Measurements from ENCODE around the gene GPR25. TPM values are rescaled to one million over a fixed set of nuclear protein-coding genes. Genes with fewer than 3 reads are reported as not detected.
"Not testable (repeated sequence)": the region's sequence is repeated elsewhere in the genome, so short reads cannot be mapped to it uniquely, and the experiment has no call there.

The GPR25 gene
- total RNA-seq, 1 experiment from 2014 or later = not detected

- Histone ChIP-seq H3K9me3 (replicated peaks) (no peaks in the 10 kb centered on the region), H3K27me3 (replicated peaks) (no peaks in the 10 kb centered on the region), H3K4me1 (replicated peaks) (peaks cover 31% of the 10 kb centered on the region), H3K27ac (no peak overlapping the region), H3K36me3 (no peaks in the 10 kb centered on the region), H3K4me3 (no peak overlapping the region)
- peak in 1 of 2 experiments; percentile 46 for DNase-seq (ENCODE audit: low read depth in 1 of 2, low spot score in 2 of 2)
Measured at GRCh38 chr1:200905411-200906052, 32.8 kb downstream of the GPR25 start.

GRCh38 chr1:200906491-200906890 is 33.7 kb downstream of the GPR25 start:
- no peak for DNase-seq (ENCODE audit: low read depth in 1 of 2, low spot score in 2 of 2)
- Histone ChIP-seq H3K27me3 (replicated peaks) (no peaks in the 10 kb centered on the region), H3K9me3 (replicated peaks) (no peaks in the 10 kb centered on the region), H3K36me3 (no peaks in the 10 kb centered on the region), H3K4me3 (no peak overlapping the region), H3K27ac (no peak overlapping the region), H3K4me1 (replicated peaks) (peaks cover 31% of the 10 kb centered on the region)

GRCh38 chr1:200907611-200908097 is 34.9 kb downstream of the GPR25 start:
- H3K4me1 ChIP-seq (replicated peaks) = peaks cover 20% of the 10 kb centered on the region
- H3K27ac ChIP-seq = no peak overlapping the region
- no peaks in the 10 kb centered on the region for H3K9me3 ChIP-seq (replicated peaks)
- DNase-seq (ENCODE audit: low read depth in 1 of 2, low spot score in 2 of 2) = no peak
- H3K27me3 ChIP-seq (replicated peaks) = no peaks in the 10 kb centered on the region
- no peaks in the 10 kb centered on the region for H3K36me3 ChIP-seq
- no peak overlapping the region for H3K4me3 ChIP-seq

GRCh38 chr1:200908191-200908868 is 35.5 kb downstream of the GPR25 start:
- H3K4me3 ChIP-seq = no peak overlapping the region
- no peak for DNase-seq (ENCODE audit: low read depth in 1 of 2, low spot score in 2 of 2)
- no peaks in the 10 kb centered on the region for H3K9me3 ChIP-seq (replicated peaks)
- H3K27me3 ChIP-seq (replicated peaks) = no peaks in the 10 kb centered on the region
- no peak overlapping the region for H3K27ac ChIP-seq
- H3K4me1 ChIP-seq (replicated peaks) = peaks cover 20% of the 10 kb centered on the region
- no peaks in the 10 kb centered on the region for H3K36me3 ChIP-seq

GRCh38 chr1:200909071-200909470 is 36.3 kb downstream of the GPR25 start:
- no peak overlapping the region for H3K27ac ChIP-seq

GRCh38 chr1:200909757-200910239 is 37.0 kb downstream of the GPR25 start:
- Histone ChIP-seq H3K4me1 (replicated peaks) (peaks cover 20% of the 10 kb centered on the region), H3K27ac (no peak overlapping the region), H3K27me3 (replicated peaks) (no peaks in the 10 kb centered on the region), H3K4me3 (no peak overlapping the region), H3K36me3 (no peaks in the 10 kb centered on the region), H3K9me3 (replicated peaks) (no peaks in the 10 kb centered on the region)
- no peak for DNase-seq (ENCODE audit: low read depth in 1 of 2, low spot score in 2 of 2)

More at GRCh38 chr1:200909071-200909470, 36.3 kb downstream of the GPR25 start:
- Histone ChIP-seq H3K36me3 (no peaks in the 10 kb centered on the region), H3K9me3 (replicated peaks) (no peaks in the 10 kb centered on the region), H3K4me1 (replicated peaks) (peaks cover 20% of the 10 kb centered on the region), H3K4me3 (no peak overlapping the region), H3K27me3 (replicated peaks) (no peaks in the 10 kb centered on the region)
- DNase-seq (ENCODE audit: low read depth in 1 of 2, low spot score in 2 of 2) = no peak

- no peak for DNase-seq (ENCODE audit: low read depth in 1 of 2, low spot score in 2 of 2)
- H3K4me3 ChIP-seq = no peak overlapping the region
- H3K27me3 ChIP-seq (replicated peaks) = no peaks in the 10 kb centered on the region
- 0 out of 2 replicates have a peak, but pooled peaks cover 6% of the 10 kb centered on the region for H3K4me1 ChIP-seq (replicated peaks)
- H3K27ac ChIP-seq = no peak overlapping the region
- no peaks in the 10 kb centered on the region for H3K36me3 ChIP-seq
- H3K9me3 ChIP-seq (replicated peaks) = no peaks in the 10 kb centered on the region
Measured at GRCh38 chr1:200911361-200911760, 38.6 kb downstream of the GPR25 start.

DNA sequence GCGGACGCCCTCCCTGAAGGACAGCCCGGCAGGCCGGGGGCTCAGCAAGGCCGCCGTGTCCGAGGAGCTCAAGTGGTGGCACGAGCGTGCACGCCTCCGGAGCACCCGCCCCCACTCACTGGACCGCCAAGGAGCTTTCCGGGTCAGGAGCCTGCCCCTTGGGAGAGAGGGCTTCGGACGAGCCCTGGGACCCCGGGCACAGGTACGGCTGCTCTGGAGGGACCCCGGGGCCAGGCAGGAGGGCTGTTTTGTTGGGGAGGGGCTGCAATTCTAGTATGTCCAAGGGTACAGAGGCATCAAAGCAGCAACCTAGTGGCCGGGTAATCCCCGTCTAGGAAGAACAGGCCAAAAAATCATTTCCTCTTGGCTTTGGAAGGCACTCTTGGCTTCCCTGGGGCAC is 39.2 kb downstream of the GPR25 start:
- H3K36me3 ChIP-seq; H3K4me1 ChIP-seq (replicated peaks); H3K27ac ChIP-seq; H3K27me3 ChIP-seq (replicated peaks); H3K9me3 ChIP-seq (replicated peaks); H3K4me3 ChIP-seq; DNase-seq (ENCODE audit: low read depth in 1 of 2, low spot score in 2 of 2): not testable (repeated sequence)

- H3K36me3 ChIP-seq = no peaks in the 10 kb centered on the region
- H3K9me3 ChIP-seq (replicated peaks) = no peaks in the 10 kb centered on the region
- no peak for DNase-seq (ENCODE audit: low read depth in 1 of 2, low spot score in 2 of 2)
- H3K4me1 ChIP-seq (replicated peaks) = no peaks in the 10 kb centered on the region
- H3K27ac ChIP-seq = no peak overlapping the region
- H3K4me3 ChIP-seq = no peak overlapping the region
- H3K27me3 ChIP-seq (replicated peaks) = no peaks in the 10 kb centered on the region
Measured at GRCh38 chr1:200912737-200913407, 40.1 kb downstream of the GPR25 start.

GRCh38 chr1:200916152-200916551 is 43.4 kb downstream of the GPR25 start:
- Histone ChIP-seq H3K9me3 (replicated peaks) (no peaks in the 10 kb centered on the region), H3K4me3 (no peak overlapping the region), H3K27ac (no peak overlapping the region), H3K4me1 (replicated peaks) (no peaks in the 10 kb centered on the region), H3K36me3 (no peaks in the 10 kb centered on the region), H3K27me3 (replicated peaks) (no peaks in the 10 kb centered on the region)
- DNase-seq (ENCODE audit: low read depth in 1 of 2, low spot score in 2 of 2) = no peak

DNA sequence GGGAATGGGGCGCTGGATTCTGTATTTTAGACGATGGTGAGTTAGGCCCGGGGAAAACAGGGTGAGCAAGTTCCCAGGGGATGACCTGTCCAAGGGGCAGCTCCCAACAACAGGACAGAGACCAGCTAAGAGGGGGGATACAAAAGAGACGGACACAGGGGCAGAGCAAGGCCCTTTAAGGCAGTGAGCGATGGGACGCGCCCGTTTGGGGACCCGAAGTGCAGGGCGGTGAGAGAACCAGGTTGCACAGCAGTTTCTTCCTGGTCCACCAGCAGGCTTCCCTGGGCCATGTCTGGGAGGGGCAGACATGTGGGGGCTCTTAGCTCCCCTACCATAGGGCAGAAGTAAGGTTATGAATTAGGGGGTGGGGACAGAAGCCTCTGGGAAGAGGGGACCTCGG is 43.9 kb downstream of the GPR25 start:
- no peaks in the 10 kb centered on the region for H3K36me3 ChIP-seq
- no peaks in the 10 kb centered on the region for H3K9me3 ChIP-seq (replicated peaks)
- DNase-seq (ENCODE audit: low read depth in 1 of 2, low spot score in 2 of 2) = no peak
- H3K27me3 ChIP-seq (replicated peaks) = no peaks in the 10 kb centered on the region
- H3K27ac ChIP-seq = no peak overlapping the region
- no peaks in the 10 kb centered on the region for H3K4me1 ChIP-seq (replicated peaks)
- no peak overlapping the region for H3K4me3 ChIP-seq

- Histone ChIP-seq H3K27me3 (replicated peaks) (no peaks in the 10 kb centered on the region), H3K9me3 (replicated peaks) (no peaks in the 10 kb centered on the region), H3K27ac (no peak overlapping the region), H3K4me1 (replicated peaks) (no peaks in the 10 kb centered on the region), H3K36me3 (no peaks in the 10 kb centered on the region), H3K4me3 (no peak overlapping the region)
- DNase-seq (ENCODE audit: low read depth in 1 of 2, low spot score in 2 of 2) = no peak
Measured at GRCh38 chr1:200917291-200917817, 44.6 kb downstream of the GPR25 start.

DNA sequence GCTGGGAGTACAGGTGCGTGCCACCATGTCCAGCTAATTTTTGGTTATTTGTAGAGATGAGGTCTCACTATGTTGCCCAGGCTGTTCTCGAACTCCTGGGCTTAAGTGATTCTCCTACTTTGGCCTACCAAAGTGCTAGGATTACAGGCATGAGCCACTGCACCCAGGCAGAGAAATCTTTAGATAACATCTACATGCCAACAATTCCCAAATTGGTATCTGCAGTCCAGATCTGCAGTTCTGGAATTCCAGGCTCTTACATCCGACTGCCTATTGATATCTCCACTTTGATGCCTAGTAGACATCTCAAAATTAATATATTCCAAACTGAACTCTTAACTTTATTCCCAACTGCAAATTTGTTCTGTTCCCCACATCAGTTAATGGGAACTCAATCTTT is 45.2 kb downstream of the GPR25 start:
- Histone ChIP-seq H3K36me3 (no peaks in the 10 kb centered on the region), H3K4me3 (no peak overlapping the region), H3K9me3 (replicated peaks) (no peaks in the 10 kb centered on the region), H3K4me1 (replicated peaks) (peaks cover 1% of the 10 kb centered on the region; the same call in 1 of the 2 replicates), H3K27me3 (replicated peaks) (no peaks in the 10 kb centered on the region), H3K27ac (no peak overlapping the region)
- no peak for DNase-seq (ENCODE audit: low read depth in 1 of 2, low spot score in 2 of 2)

DNA sequence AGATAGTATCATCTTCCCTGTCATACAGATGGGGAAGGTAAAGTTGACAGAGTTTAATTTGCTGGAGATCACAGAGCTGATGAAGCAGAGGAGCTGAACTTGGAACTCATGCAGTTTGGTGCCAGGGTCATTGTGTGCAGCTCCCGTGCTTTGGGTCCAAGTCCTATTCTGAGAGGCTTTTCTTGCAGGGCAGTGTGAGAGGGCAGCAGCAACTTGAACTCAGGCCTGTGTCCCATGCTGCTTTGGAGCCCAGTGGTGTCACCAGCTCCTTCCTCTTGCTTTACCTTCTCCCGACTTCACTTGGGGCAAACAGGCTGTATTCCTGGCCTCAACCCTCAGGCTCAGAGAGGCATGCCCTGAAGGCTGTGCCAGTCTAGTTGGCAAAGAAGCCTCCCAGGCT is 46.6 kb downstream of the GPR25 start:
- H3K9me3 ChIP-seq (replicated peaks) = no peaks in the 10 kb centered on the region
- H3K27ac ChIP-seq = no peak overlapping the region
- no peak overlapping the region for H3K4me3 ChIP-seq
- H3K36me3 ChIP-seq = no peaks in the 10 kb centered on the region
- peaks cover 9% of the 10 kb centered on the region; the same call in 1 of the 2 replicates for H3K4me1 ChIP-seq (replicated peaks)
- H3K27me3 ChIP-seq (replicated peaks) = no peaks in the 10 kb centered on the region
- DNase-seq (ENCODE audit: low read depth in 1 of 2, low spot score in 2 of 2) = no peak

All from SJSA1 (cell line).